GM12875 (cell line): ENCODE results near the gene UACA.
"Not testable (repeated sequence)": the region's sequence is repeated elsewhere in the genome, so short reads cannot be mapped to it uniquely, and the experiment has no call there.

Source experiments
- H3K4me3 ChIP-seq: one replicate; pipeline ENCODE4 v1.5.1; 2011; ENCODE audit warnings: low read depth, low read length, control low read depth
- TF ChIP-seq, protein P1 (sequence below): IDR thresholded peaks from 2 replicates; pipeline ENCODE4 v1.5.1; 2011; ENCODE audit warnings: low read depth, mild to moderate bottlenecking, control low read depth, inconsistent platforms, low read length, moderate library complexity, borderline replicate concordance; ENCODE audit not compliant: insufficient read depth

Gene UACA

GRCh38 chr15:70750203-70750869, 13.0 kb downstream of the UACA start:
- TF ChIP-seq, protein P1, sequence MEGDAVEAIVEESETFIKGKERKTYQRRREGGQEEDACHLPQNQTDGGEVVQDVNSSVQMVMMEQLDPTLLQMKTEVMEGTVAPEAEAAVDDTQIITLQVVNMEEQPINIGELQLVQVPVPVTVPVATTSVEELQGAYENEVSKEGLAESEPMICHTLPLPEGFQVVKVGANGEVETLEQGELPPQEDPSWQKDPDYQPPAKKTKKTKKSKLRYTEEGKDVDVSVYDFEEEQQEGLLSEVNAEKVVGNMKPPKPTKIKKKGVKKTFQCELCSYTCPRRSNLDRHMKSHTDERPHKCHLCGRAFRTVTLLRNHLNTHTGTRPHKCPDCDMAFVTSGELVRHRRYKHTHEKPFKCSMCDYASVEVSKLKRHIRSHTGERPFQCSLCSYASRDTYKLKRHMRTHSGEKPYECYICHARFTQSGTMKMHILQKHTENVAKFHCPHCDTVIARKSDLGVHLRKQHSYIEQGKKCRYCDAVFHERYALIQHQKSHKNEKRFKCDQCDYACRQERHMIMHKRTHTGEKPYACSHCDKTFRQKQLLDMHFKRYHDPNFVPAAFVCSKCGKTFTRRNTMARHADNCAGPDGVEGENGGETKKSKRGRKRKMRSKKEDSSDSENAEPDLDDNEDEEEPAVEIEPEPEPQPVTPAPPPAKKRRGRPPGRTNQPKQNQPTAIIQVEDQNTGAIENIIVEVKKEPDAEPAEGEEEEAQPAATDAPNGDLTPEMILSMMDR = no peak
- no peak overlapping the region for H3K4me3 ChIP-seq

DNA sequence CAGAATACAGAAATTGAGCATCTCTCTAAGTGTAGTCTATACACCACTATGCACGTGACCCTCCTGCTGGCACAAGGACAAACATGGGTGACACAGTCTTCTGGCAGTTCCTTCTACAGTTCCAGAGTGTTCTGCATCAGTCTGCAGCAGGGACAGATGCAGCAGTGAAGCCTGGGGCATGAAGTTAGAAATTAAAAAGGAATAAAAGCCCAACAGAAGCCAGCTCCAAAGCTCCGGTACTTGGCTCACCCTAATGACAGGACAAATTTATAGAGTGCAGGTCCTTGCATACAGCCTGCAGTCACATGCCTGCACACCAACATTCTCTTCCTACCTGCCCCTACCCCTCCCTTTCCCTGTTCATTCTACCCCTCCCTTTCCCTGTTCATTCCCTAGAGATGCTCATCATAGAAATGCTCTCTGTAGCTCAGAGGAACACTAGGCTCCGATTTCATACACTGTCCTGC, 15.0 kb downstream of the UACA start:
- TF ChIP-seq, protein P1 = no peak

GRCh38 chr15:70746598-70746997, 16.8 kb downstream of the UACA start:
- not testable (repeated sequence) for H3K4me3 ChIP-seq

More for the DNA sequence above, 15.0 kb downstream of the UACA start:
- H3K4me3 ChIP-seq = no peak overlapping the region

GRCh38 chr15:70742928-70743327, 20.4 kb downstream of the UACA start:
- TF ChIP-seq, protein P1 = no peak
- H3K4me3 ChIP-seq = no peak overlapping the region

DNA sequence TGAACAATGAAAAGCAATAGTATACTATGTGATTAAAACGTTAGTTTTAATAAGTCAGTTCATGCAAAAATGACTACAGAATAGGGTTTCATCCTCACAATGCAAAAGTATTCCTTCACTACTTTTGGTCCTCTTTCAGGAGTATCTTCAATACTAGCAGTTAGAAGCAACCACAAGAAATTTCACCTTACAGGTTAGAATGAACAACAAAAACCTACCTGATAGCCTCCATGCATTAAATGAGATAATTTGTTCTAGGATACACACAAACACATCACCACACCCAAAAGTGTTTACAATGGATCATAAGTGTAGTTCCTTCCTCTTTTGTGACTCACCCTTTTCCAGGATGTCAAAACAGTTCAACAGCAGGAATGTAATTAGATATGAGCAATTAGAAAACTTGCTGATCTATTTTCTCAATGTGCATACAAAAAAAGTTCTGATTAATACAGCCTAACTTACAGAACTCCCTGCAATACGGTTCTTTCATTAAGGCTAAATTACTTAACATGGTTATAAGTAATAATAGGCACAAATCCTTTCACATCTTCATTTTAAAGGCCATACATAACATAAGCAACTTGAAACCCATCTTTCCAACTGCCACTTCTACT, 21.6 kb downstream of the UACA start:
- TF ChIP-seq, protein P1 = no peak
- no peak overlapping the region for H3K4me3 ChIP-seq

DNA sequence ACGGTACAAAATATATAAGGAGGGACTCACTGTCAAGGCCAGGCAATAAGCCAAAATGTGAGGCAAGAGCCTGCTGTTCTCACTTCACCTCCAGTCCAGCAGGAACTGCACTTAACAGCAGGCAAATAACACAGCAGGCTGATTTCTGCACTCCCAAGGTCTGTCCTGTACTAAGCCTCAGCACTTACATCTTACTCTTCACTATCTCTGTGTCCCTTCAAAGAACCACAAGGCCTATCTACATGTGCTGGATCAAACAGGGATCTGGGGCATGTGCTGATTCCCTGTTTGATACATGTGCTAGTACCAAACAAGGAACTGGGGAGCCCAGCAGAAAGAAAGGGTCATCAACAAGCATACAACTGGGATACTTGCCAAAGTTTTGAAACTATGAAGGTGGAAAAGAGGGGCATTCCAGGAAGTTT, 22.2 kb downstream of the UACA start:
- TF ChIP-seq, protein P1 = no peak
- no peak overlapping the region for H3K4me3 ChIP-seq

GRCh38 chr15:70735040-70735439, 28.3 kb downstream of the UACA start:
- H3K4me3 ChIP-seq = not testable (repeated sequence)

DNA sequence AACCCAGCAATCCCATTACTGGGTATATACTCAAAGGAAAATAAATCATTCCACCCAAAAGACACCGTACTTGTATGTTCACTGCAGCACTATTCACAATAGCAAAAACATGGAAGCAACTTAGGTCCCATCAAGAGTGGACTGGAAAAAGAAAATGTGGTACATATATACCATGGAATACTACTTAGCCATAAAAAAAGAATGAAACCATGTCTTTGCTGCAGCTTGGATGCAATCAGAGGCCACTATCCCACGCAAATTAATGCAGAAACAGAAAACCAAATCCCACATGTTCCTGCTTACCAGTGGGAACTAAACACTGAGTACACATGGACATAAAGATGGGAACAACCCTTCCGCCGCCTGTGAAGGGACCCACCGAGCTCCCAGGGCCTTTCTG, 34.2 kb downstream of the UACA start:
- H3K4me3 ChIP-seq = no peak overlapping the region
- TF ChIP-seq, protein P1 = no peak
